Progenitor cell of endocrine pancreas (in vitro differentiated cells): Measurements from ENCODE around the gene KCNQ1. TPM values are rescaled to one million over a fixed set of nuclear protein-coding genes. Genes with fewer than 3 reads are reported as not detected.

Experiments used
- DNase-seq: peaks from one replicate; pipeline ENCODE4 v3.0.0; 2021; ENCODE audit warnings: low spot score; ENCODE audit not compliant: unreplicated experiment
- H3K27ac Mint-ChIP-seq: 2 replicates; pipeline ENCODE4 v1.8.0; 2021; ENCODE audit warnings: mild to moderate bottlenecking, moderate library complexity, mixed read lengths
- H3K27me3 Mint-ChIP-seq: 2 replicates; pipeline ENCODE4 v1.8.0; 2021; ENCODE audit warnings: mixed read lengths
- H3K36me3 Mint-ChIP-seq: 2 replicates; pipeline ENCODE4 v1.8.0; 2022; ENCODE audit warnings: mixed read lengths; ENCODE audit not compliant: insufficient read depth
- H3K4me1 Mint-ChIP-seq: 2 replicates; pipeline ENCODE4 v1.8.0; 2021; ENCODE audit warnings: low read depth, mixed read lengths
- H3K4me3 Mint-ChIP-seq: 2 replicates; pipeline ENCODE4 v1.8.0; 2021; ENCODE audit warnings: low read depth, mild to moderate bottlenecking, moderate library complexity, mixed read lengths
- H3K9me3 Mint-ChIP-seq: 2 replicates; pipeline ENCODE4 v1.8.0; 2021; ENCODE audit warnings: low read depth, mixed read lengths
- CTCF ChIP-seq: fragments of 200-600 bp; sonication (generic); IDR thresholded peaks from one replicate; pipeline ENCODE4 v1.5.0; 2021; ENCODE audit warnings: antibody characterized with exemption, mild to moderate bottlenecking; ENCODE audit not compliant: unreplicated experiment
- total RNA-seq: library from RNA; stranded (reverse); gene quantifications from 2 replicates; pipeline ENCODE4 v1.2.1, GENCODE V29; 2021

Gene KCNQ1
- total RNA-seq, 1 donor from 2014 or later: 3.3 TPM

GRCh38 chr11:2808850-2809846 lies 364.3 kb downstream of the KCNQ1 start:
- Mint-ChIP-seq H3K36me3 (no peaks in the 10 kb centered on the region), H3K27ac (no peak overlapping the region), H3K4me1 (no peaks in the 10 kb centered on the region), H3K27me3 (peaks cover 54% of the 10 kb centered on the region), H3K4me3 (no peak overlapping the region), H3K9me3 (peaks cover 12% of the 10 kb centered on the region)
- DNase-seq: no peak
- TF ChIP-seq CTCF: no peak

GRCh38 chr11:2809854-2810253 lies 365.0 kb downstream of the KCNQ1 start:
- DNase-seq: no peak
- peaks cover 51% of the 10 kb centered on the region for H3K27me3 Mint-ChIP-seq

GRCh38 chr11:2810411-2811205 lies 365.8 kb downstream of the KCNQ1 start:
- H3K4me1 Mint-ChIP-seq: no peaks in the 10 kb centered on the region
- H3K27ac Mint-ChIP-seq: no peak overlapping the region
- no peak for DNase-seq
- TF ChIP-seq CTCF: no peak
- H3K36me3 Mint-ChIP-seq: no peaks in the 10 kb centered on the region
- H3K27me3 Mint-ChIP-seq: peaks cover 43% of the 10 kb centered on the region
- H3K9me3 Mint-ChIP-seq: peaks cover 12% of the 10 kb centered on the region
- no peak overlapping the region for H3K4me3 Mint-ChIP-seq

More at GRCh38 chr11:2809854-2810253, 365.0 kb downstream of the KCNQ1 start:
- Mint-ChIP-seq H3K27ac (no peak overlapping the region), H3K4me1 (no peaks in the 10 kb centered on the region), H3K36me3 (no peaks in the 10 kb centered on the region), H3K4me3 (no peak overlapping the region), H3K9me3 (peaks cover 12% of the 10 kb centered on the region)
- no peak for TF ChIP-seq CTCF

GRCh38 chr11:2811206-2812091 lies 366.6 kb downstream of the KCNQ1 start:
- H3K27ac Mint-ChIP-seq: no peak overlapping the region
- H3K9me3 Mint-ChIP-seq: peaks cover 16% of the 10 kb centered on the region
- no peak overlapping the region for H3K4me3 Mint-ChIP-seq
- no peak for TF ChIP-seq CTCF
- no peak for DNase-seq
- peaks cover 41% of the 10 kb centered on the region for H3K27me3 Mint-ChIP-seq
- peaks cover 1% of the 10 kb centered on the region for H3K36me3 Mint-ChIP-seq
- H3K4me1 Mint-ChIP-seq: no peaks in the 10 kb centered on the region
